Non-pigmented ciliary epithelial cell (primary cell): ENCODE results near the gene ELK4.

ENCODE experiments used
- DNase-seq: peaks from one replicate; pipeline ENCODE4 v3.0.0-alpha.2; 2010; ENCODE audit warnings: low read depth

ELK4 gene

DNA sequence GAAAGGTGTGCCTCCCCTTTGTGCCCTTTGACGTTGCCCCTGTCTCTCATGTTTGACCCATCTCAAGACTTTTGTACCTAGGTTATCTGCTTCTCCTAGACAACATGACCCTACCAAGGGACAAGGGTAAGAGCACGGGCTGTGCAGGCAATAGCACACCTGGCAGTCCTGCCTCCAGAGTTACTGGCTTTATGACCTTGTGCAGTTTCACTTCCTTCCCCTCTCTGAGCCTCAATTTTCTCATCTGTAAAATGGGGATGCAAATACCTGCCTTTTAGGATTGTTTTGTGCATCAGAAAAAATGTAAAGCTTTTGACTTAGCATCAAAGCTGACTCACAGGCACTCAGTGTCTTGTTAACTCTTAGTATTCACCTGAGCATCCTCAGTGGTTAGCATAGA is 36.4 kb downstream of the ELK4 start:
- DNase-seq = no peak

DNA sequence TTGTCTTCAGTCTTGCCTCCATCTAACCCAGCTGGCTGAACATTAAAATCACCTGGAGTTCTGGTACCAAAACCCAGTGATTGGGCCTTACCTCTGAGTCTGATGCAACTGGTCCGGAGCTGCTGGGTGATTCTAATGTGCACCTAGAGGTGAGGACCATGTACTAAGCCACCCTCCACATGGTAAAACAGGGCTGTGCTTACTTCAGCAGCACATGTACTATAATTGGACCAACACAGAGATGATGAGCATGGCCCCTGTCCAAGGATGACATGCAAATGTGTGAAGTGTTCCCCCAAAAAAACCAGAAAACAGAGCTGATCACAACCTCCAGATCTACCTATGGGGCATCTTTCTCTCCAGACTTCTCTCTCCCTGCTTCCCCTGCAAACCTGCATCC is 37.0 kb downstream of the ELK4 start:
- DNase-seq = no peak

DNA sequence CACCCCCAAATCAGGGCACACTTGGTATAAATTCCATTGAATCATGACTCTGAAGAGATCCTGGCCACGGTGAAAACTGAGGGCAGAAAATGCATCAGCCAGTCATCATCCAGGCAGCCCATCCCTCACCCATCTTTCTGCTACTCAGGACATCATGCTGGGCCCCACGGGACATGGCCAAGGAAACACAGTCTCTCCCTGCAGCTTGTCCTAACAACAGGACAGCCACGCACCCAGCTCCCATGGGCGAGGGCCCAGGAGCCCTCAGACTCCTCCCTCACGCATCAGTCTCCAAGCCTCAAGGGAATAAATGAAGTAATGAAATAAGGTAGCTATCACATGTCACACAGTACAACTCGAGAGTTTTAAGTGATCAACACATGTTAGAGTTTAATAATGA is 37.8 kb downstream of the ELK4 start:
- no peak for DNase-seq

- no peak for DNase-seq
Observed at GRCh38 chr1:205593532-205593931, 38.3 kb downstream of the ELK4 start.

DNA sequence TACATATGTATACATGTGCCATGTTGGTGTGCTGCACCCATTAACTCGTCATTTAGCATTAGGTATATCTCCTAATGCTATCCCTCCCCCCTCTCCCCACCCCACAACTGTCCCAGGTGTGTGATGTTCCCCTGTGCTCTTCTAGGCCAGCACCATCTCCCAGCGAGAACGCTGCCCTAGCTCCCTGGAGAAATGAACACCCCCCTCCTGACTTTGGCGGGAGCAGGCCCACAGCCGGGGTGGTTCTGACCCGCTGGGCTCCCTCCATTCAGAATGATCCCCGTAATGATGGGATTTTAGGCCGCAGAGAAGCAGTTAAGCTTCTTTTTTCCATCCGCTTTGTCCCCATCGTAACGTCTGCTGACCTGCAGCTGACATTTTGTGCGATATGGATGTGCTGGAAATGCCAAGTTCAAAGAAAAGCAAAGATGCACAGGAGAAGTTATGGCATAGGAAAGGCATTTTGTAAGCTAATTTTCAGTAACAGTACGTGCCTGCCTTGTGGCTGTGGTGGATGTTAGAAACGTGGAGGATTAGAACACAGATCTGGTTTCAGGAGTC is 39.3 kb downstream of the ELK4 start:
- DNase-seq = no peak

GRCh38 chr1:205591522-205592351 is 40.1 kb downstream of the ELK4 start:
- DNase-seq = no peak

DNA sequence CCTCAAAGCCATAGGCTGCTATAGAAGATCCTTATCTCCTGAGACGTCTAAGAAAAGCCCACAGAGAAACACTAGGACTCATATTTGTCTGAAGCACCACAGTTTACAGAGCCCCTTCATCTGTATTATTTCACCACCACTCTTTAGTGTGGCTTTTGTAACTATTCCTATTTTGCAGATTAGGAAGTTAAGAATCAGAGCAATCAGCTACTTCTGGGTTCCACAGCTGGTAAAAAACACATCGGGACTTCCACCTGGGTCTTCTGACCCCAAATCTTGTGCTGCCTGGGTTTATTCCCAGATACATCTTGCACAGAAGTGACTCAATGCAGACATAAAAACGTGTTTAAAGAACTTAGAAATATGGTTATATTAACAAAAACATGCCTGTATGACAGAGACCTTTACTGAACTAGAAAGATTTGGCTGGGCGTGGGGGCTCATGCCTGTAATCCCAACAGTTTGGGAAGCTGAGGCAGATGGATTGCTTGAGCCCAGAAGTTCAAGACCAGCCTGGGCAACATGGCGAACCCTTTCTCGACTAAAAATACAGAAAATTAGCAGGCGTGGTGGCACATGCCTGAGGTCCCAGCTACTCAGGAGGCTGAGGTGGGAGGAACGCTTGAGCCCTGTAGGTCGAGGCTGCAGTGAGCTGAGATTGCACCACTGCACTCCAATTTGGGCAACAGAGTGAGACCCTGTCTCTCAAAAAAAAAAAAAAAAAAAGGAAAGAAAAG is 40.9 kb downstream of the ELK4 start:
- no peak for DNase-seq

DNA sequence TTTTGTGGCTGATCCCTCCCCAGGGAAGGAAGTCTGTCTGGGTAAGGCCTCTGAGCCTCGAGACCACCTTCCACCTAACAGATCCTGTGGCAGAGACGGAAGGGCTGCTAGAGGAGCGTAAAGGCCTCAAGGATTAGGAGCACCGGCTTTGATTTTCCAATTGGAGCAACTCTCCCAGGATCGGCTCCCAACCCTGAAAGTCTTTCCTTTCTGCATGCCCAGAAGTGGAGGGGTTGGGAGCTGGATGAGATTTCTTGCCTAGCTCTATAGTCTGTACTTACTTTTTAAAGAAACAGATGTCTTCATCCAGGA is 41.4 kb downstream of the ELK4 start:
- DNase-seq = no peak

DNA sequence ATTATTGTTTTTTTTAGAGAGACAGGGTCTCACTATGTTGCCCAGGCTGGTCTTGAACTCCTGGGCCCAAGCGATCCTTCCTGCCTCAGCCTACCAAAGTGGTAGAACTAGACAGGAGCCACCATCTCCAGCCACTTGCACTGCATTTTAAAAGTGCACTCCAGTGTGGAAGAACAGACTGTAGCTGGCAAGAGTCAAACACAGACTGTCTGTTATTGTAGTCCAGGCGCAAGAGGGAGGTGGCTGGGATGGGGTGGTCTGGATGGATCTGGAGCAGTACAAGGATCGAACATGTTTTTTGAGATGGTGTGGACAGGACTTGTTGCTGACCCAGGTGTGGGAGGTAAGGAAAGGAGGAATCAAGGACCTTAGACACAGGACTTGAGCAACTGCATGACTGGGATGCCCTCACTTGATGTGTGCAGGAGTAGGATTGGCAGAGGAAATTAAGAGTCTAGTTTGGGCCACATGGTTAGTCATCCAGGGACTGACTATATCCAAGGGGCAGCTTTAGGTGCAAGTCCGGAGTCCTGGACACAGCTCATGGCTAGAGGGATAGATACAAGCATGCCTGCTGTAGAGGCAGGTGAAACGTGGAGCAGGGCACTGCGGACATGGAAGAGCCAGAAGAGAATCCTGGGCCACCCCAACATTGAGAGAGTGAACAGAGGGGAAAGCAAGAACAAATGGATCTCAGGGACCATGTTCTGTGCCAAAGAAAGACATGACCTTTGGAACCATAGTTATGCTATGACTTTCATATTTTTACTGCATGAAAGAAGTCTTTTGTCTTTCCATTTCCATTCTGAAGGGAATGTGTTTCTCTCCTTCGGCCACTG is 42.0 kb downstream of the ELK4 start:
- DNase-seq = no peak

DNA sequence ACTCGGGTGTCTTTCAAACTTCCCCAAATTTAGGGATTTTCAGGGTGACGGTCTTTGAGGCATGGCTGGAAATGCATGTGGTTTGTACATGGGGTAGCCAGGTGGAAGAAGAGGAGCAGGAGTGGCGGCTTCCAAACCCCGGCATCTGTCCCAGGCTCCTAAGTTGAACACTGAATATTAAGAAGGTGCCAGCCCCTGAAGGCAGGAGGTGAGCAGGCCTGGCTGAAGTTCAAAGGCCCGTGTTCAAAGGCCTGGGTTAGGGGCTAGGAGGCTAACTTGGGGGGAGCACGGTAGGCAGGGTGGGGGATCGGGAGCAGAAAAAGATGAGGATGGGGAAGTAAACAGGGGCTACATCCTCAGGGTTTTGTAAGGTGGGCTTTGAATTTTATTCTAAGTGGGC is 42.8 kb downstream of the ELK4 start:
- no peak for DNase-seq

GRCh38 chr1:205588636-205589035 is 43.2 kb downstream of the ELK4 start:
- no peak for DNase-seq

DNA sequence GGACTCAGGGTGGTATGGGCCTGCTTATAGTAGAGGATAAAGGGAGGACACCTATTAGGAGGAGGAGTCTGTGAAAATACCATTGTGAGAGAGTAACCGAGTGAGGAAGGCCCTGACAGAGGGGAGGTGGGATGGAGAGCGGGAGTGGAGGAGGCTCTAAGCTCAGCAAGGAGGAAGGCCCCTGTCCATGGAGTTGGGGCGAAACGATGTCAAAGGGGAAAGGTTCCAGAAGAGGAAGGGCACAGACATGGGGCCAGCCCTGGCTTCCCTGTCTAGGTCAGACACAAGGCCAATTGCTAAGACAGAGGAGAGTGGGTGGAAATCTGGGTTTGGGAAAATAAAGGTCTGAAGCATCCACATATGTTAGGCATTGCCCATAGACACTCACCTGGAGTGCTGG is 44.2 kb downstream of the ELK4 start:
- no peak for DNase-seq

DNA sequence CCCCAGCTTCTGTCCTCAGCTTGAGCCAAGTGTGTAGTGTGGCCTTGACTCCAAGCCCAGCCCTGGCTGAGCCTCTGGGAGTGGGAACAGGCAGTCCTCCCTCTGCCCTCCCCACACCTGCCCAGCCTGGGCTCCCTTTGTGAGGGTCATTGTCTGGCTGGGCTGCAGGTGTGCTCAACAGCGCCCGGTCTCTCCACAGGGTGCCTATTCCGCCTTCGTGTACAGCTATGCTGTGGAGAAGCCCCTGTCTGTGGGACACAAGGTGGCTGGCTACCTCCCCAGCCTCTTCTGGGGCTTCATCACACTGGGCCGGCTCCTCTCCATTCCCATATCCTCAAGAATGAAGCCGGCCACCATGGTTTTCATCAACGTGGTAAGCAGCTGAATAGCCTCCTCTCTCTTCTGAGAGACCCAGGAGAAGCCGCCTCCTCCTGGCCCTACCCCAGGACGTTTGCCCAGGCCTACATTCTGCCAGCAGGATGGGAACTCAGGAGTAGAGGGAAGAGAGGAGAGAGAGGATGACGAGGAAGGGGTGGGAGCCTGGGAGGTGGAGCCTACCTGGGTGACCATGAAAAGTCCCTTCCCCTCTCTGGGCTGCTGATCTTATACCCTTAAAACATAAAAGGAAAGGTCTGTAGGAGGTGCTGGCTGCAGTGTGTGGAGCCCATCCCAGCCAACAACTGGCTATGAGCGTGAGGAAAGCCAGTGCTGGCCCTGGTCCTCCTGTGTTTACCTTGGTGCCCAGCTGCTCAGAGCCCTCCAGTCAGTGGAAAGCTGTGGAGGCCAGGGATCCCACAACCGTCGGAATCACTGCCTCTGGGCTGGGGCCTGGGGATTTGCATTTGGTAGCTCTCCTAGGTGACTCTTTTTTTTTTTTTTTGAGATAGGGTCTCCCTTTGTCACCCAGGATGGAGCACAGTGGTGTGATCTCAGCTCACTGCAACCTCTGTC is 45.7 kb downstream of the ELK4 start:
- DNase-seq = no peak

GRCh38 chr1:205585169-205585834 is 46.5 kb downstream of the ELK4 start:
- DNase-seq = no peak

GRCh38 chr1:205584732-205585131 is 47.1 kb downstream of the ELK4 start:
- no peak for DNase-seq

DNA sequence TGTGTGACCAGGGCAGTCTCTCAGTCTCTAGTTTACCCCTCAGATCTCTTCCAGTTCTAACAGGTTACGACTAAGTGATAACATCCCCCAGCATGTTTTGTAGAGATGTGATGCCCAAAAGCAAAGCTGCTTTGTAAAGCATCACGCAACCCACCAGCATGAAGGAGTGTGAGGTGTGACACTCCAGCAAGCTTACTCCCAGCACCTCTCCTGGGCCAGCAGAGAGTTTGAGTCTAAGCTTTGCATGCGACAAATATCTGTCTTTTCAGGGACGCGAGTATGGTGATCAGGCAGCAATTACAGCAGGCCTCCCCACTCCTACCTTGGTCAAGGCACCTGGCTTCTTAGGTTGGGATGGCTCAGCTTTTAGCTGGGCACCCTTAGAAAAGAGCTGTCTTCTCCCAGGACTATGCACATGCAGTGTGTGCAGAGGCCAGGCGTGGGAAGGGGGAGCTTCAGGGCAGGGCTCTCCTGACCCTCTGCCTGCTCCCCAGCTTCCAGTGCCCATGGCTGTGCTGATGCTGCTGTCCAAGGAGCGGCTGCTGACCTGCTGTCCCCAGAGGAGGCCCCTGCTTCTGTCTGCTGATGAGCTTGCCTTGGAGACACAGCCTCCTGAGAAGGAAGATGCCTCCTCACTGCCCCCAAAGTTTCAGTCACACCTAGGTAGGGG is 48.2 kb downstream of the ELK4 start:
- DNase-seq = no peak

GRCh38 chr1:205582471-205583291 is 49.1 kb downstream of the ELK4 start:
- DNase-seq = no peak

DNA sequence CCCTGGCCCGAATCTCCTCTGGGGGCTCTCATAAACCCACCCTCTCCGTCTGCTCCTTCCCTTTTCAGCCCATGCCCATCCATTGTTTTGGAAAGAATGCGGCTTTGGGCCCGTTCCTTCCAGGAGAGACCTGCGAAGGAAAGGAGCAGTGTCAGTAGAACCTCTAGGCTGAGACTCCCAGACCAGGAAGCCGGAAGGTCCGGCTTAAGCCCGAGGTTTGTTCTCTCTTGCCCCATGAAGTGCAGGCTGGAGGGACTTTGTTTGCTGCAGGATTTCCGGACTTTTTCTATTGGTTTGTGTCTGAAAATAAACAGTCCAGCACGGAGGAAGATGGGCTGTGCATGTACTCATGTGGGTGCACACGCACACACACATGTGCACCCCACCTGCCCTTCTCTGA is 49.8 kb downstream of the ELK4 start:
- DNase-seq = no peak

GRCh38 chr1:205581321-205581980 is 50.4 kb downstream of the ELK4 start:
- no peak for DNase-seq
